Measurements from ENCODE around the gene GAK.

Gene GAK

DNA sequence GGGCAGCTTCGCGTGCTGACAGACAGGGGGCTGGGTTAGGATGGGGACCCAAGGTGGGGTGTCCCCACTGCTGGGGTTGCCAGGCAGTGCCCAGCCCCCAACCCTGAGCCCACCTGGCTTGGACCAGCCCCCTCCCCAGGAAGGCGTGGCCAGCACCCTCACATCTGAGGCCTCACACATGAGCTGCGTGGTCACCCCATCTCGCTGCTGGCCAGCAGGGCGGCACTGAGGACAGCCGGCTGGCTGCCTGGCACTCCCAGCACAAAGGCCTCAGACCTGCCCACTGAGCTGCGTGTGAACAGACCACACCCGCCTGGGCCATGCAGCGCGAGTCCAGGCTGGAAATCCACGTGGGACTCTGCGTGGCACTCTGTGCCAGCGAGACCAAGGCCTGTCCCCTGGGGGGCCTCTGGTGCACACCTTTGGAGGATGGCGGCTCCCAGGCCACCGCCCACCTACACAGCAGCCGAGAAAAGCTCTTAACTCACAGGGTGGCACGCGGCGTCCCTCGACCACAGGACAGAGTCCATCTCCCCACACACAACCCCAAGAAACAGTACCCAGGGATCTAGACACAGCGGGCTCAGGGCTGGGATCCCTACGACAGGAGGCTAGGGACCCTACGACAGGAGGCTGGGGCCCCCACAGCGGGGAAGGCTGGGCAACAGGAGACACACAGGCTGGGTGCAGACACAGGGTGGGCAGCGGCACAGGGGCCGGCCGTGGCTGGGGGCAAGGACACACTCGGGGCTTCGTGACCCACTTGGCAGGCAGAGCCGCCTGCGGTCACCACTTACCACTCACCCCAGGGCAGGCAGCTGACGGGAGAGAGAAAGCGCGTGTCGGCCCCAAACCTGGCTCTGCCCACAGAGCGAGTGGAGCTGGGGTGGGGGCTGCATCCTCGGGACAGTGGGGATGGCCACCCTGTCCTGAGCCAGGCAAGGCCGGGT lies 31.4 kb upstream of the GAK start:
- DNase-seq = no peak

DNA sequence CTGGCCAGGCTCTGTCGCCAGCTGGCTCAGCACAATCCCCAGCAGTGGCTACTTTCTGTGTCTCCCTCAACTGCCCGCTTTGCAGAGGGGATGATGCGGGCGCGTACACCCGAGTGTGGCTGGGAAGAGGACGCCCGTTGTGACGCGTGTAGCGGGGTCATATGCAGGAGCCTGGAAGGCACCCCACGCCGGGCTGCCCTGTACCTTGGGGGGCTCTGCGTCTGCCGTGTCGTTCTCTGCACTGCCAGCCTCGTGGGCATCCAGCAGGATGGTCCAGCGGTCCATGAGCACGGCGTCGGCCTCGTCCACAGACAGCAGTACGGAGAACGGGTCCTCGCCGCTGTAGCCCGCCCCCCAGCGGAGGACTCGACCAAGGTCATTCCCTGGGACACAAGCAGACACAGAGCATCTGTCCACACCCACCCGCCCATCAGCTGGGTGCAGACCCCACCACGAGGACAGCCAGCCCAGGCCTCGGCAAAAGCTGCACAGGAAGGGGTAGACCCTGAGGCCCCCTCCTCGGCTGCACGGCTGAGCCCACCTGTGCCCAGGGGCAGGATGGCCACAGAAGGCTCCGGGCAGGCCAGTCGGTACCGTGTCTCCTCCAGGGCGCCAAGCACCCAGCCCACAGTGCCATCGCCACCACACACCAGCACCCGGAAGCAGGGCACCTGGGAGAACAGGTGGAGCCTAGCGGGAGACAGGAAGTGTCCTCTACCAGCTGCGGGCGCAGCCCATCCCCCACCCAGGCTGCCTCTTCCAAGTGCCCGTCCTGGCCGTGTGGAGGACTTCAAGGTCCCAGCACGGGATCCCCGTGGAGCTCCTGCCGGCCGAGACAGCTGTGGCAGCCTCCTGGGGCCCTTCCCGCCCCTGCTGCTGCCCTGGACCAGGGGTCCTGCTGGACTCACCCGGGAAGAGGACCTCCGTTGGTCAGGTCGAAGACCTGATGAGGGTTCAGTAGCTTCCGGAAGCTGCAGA lies 30.4 kb upstream of the GAK start:
- no peak for DNase-seq

- DNase-seq = no peak
These were observed 29.5 kb upstream of the GAK start for GRCh38 chr4:961351-962230.

DNA sequence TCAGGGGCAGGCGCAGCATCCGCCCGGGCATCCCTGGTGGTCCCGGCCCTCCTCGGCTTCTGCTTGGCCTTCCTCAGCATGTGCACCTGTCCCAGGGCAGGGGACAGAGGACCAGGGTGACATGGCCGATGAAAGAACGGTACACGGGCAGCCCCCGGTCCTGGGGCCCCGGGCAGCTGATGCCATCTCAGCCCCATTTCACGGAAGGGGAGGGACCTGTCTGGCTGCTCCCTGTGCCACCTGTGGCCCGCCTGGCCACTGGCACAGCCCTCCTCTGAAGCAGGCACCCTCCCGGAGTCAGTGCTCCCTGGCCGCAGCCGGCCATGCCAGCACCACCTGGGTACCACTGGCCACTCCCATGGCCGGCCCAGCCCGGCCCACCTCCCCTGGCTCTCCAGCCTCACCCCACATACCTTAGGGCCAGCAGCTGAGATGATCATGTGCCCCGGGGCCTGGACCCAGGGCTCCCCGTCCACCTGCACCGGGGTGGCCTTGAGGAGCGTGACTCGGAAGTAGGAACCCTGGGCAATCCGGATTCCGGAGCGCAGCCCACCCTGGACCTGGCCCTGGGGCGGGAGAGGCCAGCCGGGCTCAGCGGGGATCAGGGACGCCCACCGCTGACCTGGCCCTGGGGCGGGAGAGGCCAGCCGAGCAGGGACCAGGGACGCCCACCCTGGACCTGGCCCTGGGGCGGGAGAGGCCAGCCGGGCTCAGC lies 28.7 kb upstream of the GAK start:
- DNase-seq = no peak

- no peak for DNase-seq
These were observed 28.1 kb upstream of the GAK start for GRCh38 chr4:960140-960635.

DNA sequence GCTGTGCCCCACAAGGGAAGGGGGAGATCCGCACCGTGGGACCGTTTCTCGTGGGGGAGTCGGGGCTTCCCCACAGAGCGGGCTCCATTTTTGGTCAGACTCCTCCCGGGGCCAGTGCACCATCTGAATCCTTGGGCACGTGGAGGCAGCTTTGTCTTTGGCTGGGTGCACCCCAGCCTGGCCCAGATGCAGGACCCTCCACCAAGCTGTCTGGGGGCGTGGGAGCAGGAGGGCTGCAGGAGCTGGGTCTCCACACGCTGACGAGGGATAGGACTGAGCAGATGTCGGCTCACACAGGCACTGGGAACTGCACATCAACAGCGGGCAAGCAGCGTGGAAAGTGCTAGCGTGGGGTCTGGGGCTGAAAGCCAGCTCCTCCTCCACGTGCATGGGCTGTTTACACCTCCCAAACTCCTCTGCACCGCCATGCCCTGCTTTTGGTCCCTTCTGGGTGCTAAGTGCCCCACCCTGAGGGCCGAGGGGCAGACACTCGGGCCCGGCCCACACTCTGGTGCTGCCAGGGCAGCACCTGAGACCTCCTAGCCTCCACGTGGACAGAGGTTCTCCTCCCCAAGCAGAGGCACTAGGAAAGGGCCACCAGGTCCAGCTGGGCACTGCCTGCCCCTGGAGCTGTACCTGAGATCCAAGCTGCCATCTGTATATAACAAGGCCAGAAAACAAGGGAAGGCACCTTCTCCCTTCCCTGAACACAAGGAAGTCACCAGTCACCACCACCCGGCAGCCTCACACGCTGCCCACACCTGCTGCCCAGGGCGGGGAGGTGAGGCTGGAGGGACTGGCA lies 27.4 kb upstream of the GAK start:
- DNase-seq = no peak

GRCh38 chr4:958696-959337 lies 26.7 kb upstream of the GAK start:
- no peak for DNase-seq

DNA sequence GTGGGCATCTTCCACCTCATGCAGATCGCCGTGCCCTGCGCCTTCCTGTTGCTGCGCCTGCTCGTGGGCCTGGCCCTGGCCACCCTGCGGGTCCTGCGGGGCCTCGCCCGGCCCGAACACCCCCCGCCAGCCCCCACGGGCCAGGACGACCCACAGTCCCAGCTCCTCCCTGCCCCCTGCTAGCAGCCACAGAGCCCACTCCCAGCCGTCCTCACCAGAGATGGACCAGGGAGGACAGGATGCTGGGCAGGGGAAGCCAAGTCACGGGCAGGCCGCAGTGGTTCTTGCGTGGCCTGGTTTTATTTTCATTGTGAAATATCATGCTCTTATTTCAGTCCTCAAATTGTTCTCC lies 26.2 kb upstream of the GAK start:
- no peak for DNase-seq

DNA sequence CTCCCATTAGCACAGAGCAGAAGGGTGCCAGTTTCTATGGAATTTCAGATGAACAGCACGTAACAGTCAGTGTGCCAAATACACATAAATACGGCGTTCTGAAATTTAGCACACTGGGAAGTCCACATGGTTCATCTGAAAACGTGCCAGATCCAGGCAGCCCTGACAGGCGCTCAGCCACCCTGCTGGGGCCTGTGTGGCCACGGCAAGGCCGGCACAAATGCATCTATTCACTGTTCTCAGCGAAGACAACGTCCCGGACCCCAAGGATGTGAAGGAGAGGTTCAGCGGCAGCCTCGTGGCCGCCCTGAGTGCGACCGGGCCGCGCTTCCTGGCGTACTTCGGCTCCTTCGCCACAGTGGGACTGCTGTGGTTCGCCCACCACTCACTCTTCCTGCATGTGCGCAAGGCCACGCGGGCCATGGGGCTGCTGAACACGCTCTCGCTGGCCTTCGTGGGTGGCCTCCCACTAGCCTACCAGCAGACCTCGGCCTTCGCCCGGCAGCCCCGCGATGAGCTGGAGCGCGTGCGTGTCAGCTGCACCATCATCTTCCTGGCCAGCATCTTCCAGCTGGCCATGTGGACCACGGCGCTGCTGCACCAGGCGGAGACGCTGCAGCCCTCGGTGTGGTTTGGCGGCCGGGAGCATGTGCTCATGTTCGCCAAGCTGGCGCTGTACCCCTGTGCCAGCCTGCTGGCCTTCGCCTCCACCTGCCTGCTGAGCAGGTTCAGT lies 25.6 kb upstream of the GAK start:
- no peak for DNase-seq

GRCh38 chr4:957231-957580 lies 25.1 kb upstream of the GAK start:
- no peak for DNase-seq

DNA sequence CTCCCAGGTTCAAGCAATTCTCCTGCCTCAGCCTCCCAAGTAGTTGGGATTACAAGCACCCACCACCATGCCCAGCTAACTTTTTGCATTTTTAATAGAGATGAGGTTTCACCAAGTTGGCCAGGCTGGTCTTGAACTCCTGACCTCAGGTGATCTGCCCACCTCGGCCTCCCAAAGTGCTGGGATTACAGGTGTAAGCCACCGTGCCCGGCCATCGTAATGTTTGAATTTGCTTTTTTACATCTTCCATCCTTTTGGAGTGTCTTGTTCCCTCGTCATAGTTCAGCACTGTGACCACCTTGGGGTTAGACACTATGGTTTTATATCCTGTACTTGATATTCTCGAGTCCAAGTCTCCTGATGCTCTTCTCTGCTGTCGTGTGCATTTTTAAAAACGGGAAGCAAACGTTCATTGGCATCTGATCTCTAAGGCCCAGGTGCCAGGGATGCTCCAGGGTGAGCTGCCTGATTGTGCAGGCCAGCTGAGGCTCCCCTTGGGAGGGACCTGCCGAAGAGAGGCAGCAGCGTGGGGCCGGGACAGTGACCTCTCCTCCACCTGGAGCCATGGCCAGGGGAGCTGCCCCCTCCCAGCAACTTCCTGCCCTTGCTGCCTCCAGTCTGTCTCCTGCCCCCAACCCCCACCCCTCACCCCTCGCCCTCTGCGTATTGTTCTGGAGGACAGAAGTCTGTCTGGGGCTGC lies 24.6 kb upstream of the GAK start:
- no peak for DNase-seq

DNA sequence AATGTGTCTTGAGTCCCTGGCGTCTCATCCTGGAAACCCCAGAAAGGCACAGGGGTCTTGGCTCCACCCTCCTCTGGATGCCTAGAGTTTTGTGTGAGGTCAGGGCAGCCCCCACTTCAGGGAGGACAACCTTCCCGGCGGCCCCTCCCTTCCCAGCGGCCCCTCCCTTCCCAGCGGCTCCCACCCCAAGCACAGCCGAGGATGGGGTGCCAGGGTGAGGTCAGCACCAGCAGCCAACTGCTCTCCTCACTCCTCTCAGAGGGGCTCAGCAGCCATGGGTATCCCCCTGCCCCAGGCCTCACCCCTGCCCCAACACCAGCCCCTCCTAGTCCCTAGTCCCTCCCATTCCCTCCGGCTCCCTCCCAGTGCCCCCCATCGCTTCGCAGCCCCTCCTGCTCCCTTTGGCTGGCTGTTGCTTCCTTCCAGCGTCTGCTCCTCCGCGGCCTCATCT lies 23.8 kb upstream of the GAK start:
- DNase-seq = no peak

DNA sequence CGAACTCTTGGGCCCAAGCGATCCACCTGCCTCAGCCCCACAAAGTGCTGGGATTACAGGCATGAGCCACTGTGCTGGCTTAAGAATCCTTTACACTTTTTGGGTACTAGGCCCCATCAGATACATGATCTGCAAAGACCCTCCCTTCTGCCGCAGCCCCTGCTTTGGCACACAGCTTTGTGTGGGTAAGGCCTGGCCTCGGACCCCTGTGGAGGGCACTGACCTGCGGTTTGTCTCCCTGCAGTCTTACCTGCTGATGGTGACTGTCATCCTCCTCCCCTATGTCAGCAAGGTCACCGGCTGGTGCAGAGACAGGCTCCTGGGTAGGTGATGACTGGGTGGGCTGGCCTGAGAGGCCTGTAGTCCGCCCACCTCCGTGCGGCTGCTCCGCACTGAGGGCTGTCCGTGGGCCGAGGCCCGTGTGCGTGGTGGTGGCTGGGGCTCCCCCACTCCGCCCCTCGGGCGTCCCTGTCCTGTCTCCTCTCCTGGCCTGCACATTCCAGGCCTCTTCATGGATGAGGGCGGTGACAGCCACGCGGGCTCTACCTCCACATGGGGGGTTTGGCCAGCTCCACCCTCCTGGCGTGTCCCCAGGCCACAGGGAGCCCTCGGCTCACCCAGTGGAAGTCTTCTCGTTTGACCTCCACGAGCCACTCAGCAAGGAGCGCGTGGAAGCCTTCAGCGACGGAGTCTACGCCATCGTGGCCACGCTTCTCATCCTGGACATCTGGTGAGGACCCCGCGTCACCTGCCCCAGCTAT lies 23.2 kb upstream of the GAK start:
- no peak for DNase-seq

DNA sequence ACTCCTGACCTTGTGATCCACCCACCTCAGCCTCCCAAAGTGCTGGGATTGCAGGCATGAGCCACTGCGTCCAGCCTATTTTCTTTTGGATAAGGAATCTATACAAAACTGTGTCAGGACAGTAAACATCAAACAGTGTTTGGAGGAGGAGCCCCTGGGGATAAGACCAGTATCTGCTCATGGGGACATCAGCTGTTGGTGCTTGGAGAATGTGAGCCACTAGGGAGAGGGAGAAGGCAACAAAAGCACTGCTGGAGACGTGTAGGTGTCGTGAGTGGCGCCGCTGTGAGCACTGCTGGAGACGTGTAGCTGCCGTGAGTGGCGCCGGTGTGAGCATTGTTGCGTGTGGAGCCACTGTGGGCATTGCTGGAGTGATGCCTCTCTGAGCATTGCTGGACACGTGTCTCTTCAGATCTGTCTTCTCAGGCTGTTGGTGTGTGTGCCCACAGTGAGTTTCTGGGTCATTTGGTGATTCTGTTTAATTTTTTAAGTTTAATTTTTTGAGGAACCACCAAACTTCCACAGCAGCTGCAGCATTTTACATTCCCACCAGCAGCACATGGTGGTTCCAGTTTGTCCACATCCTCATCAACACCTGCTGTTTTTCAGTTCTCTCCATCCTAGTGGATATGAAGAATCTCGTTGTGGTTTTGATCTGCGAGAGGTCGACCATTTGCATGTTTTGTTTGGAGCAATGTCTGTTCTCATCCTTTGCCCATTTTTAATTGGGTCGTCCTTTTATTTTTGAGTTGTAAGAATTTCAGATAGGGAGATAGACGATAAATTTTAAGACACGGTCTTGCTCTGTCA lies 22.3 kb upstream of the GAK start:
- no peak for DNase-seq

GRCh38 chr4:953574-953915 lies 21.4 kb upstream of the GAK start:
- no peak for DNase-seq

- no peak for DNase-seq
These were observed 20.9 kb upstream of the GAK start for GRCh38 chr4:952881-953573.

Data from EL (cell line).